GM20431 (cell line): ENCODE data around the gene PDLIM3.
"Not testable (repeated sequence)": the region's sequence is repeated elsewhere in the genome, so short reads cannot be mapped to it uniquely, and the experiment has no call there.

ENCODE experiments used
- in situ Hi-C: fragments of 300-500 bp; cut with MseI, MboI; formaldehyde crosslinking; loops from one replicate; pipeline ENCODE4 v1.15.0; 2020; ENCODE audit warnings: low sequenced_read_pairs; ENCODE audit not compliant: unreplicated experiment

The PDLIM3 gene

GRCh38 chr4:185554365-185555126 is 19.2 kb upstream of the PDLIM3 start:
- in situ Hi-C loops: no loop called here

GRCh38 chr4:185552254-185552653 is 16.9 kb upstream of the PDLIM3 start:
- in situ Hi-C loops: no loop called here

GRCh38 chr4:185550933-185551332 is 15.6 kb upstream of the PDLIM3 start:
- in situ Hi-C loops: no loop called here

- in situ Hi-C loops: no loop called here
Measured at GRCh38 chr4:185549095-185549639, 13.9 kb upstream of the PDLIM3 start.

- in situ Hi-C loops: no loop called here
Measured at GRCh38 chr4:185548587-185548986, 13.3 kb upstream of the PDLIM3 start.

GRCh38 chr4:185546335-185546734 is 11.0 kb upstream of the PDLIM3 start:
- in situ Hi-C loops: no loop called here

GRCh38 chr4:185542626-185543315 is 7.5 kb upstream of the PDLIM3 start:
- in situ Hi-C loops: no loop called here

- in situ Hi-C loops: no loop called here
Measured at GRCh38 chr4:185541251-185541727, 6.0 kb upstream of the PDLIM3 start.

- in situ Hi-C loops: no loop called here
Measured at GRCh38 chr4:185540487-185541120, 5.3 kb upstream of the PDLIM3 start.

GRCh38 chr4:185540040-185540439 is 4.7 kb upstream of the PDLIM3 start:
- in situ Hi-C loops: no loop called here

GRCh38 chr4:185538806-185539205 is 3.5 kb upstream of the PDLIM3 start:
- in situ Hi-C loops: no loop called here

- in situ Hi-C loops: no loop called here
Measured at GRCh38 chr4:185536411-185536709, 1.1 kb upstream of the PDLIM3 start.

GRCh38 chr4:185535612-185536410 is 504 bp upstream of the PDLIM3 start:
- in situ Hi-C loops: no loop called here

- in situ Hi-C loops: no loop called here
Measured at GRCh38 chr4:185534511-185534865, 819 bp downstream of the PDLIM3 start.

- in situ Hi-C loops: no loop called here
Measured at GRCh38 chr4:185532795-185533324, 2.4 kb downstream of the PDLIM3 start.

- in situ Hi-C loops: no loop called here
Measured at GRCh38 chr4:185532293-185532692, 3.0 kb downstream of the PDLIM3 start.

- in situ Hi-C loops: not testable (repeated sequence)
Measured at GRCh38 chr4:185531654-185532053, 3.7 kb downstream of the PDLIM3 start.

- in situ Hi-C loops: no loop called here
Measured at GRCh38 chr4:185529413-185529812, 5.9 kb downstream of the PDLIM3 start.

GRCh38 chr4:185524888-185525863 is 10.1 kb downstream of the PDLIM3 start:
- in situ Hi-C loops: no loop called here
